HG03565 (cell line): ENCODE measurements around the gene F10.

Experiments
- ATAC-seq: cut with Tn5 transposase; IDR thresholded peaks from one replicate; pipeline ENCODE4 v1.9.1; 2021; ENCODE audit warnings: mild to moderate bottlenecking, moderate library complexity; ENCODE audit not compliant: unreplicated experiment

The F10 gene

DNA sequence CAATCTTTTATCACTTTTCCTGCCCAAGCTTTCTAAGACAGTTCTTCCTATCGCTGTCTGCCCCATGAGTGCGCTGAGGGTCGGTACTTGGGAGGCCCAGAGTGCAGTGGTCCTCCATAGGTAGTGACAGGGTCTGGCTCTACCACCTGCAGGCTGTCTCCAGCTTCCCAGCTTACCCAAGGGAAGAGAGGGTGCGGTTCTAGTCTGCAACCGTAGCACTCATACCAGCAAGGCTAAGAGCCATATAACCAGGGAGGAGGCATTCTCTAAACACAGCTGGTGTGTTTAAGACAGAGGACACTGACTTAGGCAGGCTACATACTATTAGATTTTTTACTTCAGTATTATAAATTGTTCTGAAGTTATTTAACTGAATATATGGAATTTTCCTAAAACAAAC, 44.1 kb downstream of the F10 start:
- no peak for ATAC-seq

DNA sequence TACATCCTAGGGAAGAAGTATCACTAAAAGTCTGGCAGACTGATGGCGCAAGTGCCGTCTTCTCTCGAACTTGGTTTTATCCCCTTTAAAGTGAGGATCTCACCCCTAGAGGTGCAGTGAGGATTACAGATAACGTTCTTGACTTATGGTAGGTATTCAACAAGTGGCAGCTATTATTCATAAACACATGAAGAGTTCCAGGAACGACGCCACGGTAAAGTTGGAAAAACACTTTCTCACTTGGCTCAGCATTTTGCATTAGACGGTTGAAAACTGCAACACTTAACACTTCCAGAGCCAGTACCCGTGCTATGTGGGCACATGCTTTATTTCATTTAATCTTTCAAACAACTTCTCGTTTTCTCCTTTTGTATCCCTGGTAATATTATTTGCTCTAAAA, 44.6 kb downstream of the F10 start:
- ATAC-seq, result no peak

DNA sequence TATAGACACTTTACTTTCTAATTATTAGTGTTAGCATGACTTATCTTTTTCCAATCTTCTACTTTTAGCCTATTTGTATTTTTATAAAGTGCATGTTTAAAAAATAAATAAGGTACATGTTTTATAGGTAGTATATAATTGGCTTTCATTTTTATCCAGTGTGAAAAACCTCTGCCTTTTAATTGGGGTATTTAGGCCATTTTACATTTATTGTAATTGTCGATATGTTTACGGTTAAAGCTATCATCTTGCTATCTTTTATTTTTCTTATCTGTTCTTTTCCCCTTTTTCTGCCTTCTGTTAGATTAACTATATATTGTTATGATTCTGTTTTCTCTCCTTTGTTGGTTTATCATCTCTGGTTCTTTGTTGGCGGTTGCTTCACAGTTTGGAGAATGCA, 45.0 kb downstream of the F10 start:
- ATAC-seq, result no peak

DNA sequence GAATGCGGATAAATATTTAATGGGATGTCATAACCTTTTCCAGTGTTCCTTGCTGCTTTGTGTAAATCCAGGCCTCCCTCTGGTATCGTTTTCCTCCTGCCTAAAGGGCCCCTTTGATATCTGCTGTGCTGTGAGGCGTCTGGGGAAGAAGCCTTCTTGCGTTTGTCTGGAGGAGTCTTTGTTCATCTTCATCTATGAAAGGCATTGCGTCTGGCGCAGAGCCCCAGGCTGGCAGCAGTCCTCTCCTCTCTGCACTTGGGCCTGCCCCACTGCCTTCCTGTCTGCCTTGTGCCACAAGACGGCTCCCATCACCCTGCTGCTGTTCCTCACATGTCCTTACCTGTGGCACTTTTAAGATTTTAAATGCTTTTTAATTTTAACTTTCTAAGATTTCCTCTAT, 45.6 kb downstream of the F10 start:
- ATAC-seq, result no peak

DNA sequence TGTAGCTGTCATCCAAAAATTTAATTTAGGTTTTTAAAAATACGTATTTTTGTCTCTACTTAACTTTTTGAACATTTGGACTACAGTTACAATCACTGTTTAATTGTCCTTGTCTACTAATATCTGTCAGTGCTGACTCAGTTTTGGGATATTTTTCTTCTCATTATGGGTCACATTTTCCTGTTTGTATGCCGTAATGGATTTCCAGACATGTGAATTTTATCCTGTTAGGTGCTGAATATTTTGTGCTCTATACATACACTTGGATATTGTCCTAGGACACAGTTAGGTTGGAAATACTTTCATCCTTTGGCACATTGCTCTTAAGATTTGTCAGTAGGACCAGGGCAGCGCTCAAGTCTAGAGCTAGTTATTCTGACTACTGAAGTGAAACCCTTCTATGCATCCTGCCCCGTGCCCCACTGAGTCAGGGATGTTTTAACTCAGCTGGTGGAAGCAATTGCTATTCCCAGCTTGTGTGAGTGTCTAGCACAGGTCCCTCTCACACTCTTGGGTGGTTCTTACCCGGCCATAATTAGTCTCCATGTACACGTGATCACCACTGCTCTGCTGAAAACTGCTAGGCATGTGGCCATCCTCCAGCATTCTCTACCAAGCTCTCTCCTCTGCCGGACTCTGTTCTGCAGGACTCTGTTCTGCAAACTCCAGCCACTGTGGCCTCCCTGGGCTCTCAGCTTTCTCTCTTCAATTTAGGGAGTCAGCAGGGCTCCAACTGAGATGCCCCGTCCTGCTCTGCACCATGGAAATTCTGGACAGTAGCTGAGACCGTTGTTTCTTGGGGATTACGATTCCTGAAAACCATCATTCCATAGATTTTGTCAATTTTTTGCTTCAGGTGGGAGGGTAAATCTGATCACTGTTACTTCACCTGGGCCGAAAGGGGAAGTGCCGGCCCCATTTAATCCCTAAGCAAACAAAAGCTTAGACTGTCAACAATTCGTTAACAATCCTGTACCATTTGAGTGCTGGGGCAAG, 47.0 kb downstream of the F10 start:
- ATAC-seq, result no peak

DNA sequence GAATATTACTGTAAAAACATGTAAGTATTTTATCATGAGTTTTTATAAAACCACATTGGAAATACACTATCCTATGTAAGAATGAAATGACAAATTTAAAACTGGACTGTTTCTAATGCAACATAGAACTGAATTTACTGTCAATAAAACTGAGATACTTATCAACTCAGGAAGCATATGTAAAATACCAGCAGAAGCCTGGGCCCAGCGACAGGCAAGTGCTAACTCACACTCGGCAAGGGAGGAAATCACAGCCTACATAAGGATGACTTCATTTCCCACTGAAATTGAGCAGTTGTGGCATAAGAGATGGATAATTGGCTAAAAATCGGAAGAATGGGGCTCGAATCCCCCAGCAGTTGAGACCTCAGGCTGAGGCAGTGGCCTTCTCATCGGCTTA, 47.9 kb downstream of the F10 start:
- ATAC-seq, result no peak

DNA sequence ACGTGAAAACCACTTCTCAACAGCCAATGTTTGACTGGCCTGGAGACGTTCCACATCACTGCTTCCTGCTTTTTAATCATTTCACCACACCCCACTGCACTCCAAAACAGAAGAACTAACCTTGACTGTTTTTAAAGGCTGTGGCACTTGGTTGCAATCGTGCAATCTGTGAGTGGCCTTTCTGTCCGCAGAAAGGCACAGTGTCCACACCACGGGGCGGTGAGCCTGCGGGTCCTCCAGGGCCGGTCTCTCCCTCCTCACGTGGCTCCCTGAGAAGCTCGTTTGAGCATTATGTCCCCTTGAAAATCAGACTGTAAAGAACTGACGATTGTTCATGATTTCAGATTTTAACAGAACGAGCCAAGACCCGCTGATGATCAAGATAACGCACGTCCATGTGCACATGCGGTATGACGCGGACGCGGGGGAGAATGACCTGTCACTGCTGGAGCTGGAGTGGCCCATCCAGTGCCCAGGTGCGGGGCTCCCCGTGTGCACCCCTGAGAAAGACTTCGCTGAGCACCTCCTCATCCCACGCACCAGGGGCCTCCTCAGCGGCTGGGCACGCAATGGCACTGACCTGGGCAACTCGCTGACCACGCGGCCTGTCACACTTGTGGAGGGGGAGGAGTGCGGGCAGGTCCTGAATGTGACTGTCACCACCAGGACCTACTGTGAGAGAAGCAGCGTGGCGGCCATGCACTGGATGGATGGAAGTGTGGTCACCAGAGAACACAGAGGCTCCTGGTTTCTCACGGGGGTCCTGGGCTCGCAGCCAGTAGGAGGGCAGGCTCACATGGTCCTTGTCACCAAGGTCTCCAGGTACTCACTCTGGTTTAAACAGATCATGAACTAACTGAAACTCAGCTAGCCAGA, 48.9 kb downstream of the F10 start:
- no peak for ATAC-seq

DNA sequence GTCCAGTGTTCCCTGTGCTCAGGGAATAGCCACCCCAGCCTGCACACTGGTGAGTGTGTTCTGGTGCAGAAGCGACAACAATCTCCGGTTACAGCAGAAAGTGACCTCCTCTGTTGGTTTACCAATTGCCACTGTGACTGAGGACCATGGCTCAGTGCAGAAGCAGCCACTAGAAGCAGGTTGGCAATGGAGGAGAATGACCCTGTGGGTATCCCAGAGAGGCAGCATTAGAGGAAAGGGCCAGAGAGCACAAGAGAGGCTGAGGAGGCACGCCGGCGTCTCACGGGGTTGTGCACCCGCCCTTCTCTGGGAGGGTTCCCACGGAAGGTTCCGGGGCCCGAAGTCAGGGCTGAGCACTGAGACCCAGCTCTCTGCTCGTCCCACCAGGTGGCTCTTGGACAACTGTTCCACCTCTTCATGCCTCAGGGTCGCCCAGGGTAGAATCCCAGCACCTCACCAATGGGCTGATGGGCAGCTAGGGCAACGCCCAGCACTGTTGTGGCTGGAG, 49.9 kb downstream of the F10 start:
- ATAC-seq, result no peak

DNA sequence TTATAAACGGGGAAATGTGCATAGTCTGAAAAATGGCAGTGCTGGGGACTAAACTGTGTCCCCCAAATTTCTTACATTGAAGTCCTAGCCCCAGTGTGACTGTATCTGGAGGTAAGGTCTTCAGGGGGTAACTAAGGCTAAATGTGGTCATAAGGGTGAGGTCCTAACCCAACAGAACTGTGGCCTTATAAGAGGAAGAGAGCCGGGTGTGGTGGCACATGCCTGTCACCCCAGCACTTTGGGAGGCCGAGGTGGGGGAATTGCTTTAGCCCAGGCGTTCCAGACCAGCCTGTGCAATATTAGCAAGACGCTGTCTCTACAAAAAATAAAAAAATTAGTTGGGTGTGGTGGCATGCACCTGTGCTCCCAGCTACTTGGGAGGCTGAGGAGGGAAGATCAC, 53.7 kb downstream of the F10 start:
- ATAC-seq, result no peak

DNA sequence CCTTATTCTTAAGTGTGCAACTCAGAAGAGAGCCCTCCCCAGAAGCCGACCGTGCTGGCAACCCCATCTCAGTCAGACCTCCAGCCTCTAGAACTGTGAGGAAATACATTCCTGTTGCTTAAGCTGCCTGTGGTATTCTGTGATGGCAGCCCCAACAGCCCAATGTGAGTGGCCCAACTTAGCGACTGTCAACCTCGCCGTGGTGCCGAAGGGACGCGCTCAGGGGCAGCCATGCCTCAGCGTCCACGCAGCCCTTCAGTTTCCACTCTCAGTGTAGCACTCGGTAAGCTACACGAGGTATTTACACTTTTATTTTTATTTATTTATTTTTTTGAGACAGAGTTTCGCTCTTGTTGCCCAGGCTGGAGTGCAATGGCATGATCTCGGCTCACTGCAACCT, 54.2 kb downstream of the F10 start:
- ATAC-seq, result no peak

DNA sequence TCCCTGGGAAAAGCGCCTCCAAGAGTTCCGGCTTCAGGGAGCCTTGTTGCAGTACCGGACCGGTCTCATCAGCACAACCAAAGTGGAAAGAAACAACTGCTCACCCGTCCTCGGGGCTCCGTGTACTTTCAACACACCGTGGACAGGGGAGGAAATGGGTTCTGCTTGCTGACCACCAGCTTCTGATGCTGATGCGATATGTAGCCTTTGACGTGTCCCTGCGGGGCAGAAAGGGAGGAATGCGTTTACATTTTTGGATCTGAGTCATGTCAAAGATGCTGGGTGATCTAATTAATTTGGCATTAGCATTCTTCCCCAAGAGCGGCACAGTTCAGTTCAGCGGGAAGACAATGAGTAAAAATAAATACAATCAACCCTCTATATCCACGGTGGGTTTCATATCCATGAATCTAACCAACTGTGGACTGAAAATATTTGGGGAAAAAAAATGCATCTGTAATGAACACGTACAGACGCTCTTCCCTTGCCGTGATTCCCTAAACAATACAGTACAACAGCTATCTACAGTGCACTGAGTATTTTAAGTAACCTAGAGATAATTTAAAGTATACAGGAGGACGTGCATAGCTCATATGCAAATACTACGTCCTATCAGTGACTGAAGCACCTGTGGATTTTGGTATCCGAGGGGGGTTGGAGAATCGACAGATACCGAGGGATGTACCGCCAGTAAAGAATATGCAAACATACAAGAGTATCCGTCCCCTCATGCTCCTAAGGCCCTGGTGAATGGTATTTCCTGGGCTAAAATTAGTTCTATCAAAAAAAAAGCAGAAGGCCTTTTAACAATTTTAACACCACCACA, 55.7 kb downstream of the F10 start:
- ATAC-seq, result no peak

DNA sequence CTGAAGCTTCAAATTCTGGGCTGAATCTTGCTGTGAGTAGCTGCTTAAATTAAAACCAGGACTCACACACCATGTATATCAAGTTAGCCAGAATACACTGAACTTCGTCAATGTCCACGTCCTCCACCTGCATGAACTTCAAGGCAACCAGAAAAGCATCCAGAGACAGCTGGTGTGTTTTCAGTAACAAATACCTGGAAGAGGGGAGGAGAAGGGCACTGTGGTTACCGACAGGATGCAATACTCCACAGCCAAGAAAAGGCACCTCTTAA, 56.2 kb downstream of the F10 start:
- ATAC-seq, result no peak

DNA sequence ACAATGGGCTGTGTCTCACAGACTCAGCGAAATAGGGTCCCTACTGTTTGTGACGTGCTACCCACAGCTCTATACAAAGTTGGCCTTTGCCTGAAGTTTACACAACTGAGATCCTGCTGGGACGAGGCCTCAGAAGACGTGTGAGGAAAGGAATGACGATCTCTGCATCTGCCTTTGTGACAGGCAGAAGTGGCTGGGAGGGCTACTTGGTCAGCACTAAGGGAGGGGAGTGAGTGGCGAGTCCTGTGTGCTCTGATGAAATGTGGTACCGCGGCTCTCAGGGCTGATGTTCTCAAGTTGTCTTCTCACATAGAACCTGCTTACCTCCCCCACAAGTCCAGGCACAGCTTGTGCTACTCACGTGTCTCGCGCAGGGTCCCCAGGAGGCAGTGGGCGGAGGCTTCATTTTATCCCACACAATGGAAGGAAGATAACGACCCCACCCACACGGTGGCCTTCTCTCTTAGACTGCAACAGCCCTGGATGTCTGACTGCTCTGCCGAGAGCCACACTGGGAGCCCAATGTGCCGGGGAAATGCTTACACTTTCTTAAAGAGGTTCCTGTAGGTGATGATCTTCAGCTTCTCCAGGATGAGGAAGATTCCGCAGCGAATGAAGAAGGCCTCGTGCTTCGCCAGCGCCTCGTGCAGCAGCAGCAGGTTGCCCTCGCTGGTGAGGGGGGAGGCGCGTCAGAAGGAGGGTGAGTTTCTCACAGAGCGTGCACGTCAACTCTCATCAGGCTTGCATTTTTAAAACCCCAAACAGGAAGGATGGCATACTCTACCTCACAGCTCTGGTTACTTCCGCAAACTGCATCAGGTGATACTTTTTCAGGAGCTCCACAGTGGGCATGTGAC, 57.0 kb downstream of the F10 start:
- no peak for ATAC-seq

DNA sequence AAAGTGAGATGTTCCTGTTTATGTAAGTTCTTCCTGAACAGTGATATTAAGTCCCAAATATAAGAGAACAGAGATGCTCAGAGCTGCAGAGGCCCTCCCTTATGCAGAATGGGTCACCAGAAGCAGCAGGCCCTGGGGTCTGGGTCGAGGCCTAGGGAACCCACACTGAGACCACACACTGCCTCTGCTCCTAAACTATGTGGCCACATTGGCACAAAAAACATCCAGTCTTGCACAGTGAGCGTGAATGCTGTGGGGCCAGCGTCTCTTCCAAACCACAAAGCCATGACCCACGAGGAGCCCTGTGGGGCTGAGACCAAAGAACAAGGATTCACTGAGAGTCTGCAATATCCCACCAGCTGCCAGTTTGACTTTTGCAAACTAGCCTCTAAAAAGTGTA, 59.4 kb downstream of the F10 start:
- no peak for ATAC-seq

DNA sequence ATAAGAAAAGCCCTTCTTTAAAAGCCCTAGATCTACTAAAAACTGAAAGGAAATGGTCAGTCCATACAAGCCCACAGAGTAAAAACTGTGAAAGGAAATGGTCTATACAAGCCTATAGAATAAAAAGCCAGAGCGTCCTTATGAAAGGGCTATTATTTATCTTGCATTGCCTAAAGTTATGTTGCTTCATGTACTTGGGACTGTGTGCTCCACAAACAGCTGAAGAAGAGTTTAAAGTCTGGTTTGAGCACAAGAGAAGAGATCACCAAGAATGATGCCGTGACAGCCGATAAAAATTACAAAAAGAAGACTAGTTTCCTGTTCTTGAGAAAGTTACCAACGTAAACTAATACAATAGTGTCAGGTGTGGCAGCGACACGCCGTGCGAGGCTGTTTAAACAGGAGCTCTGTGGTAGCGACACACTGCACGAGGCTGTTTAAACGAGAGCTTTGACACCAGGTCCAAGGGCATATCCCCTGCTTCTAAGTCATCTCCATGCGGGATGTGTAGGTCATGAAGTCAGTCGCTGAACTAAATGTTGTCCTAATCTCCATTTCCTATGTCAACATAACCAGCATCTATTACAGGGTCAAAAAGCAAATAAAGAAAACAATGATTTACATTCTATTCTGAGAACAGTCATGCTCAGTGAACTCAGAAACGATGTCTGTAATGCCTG, 61.0 kb downstream of the F10 start:
- ATAC-seq, result no peak

DNA sequence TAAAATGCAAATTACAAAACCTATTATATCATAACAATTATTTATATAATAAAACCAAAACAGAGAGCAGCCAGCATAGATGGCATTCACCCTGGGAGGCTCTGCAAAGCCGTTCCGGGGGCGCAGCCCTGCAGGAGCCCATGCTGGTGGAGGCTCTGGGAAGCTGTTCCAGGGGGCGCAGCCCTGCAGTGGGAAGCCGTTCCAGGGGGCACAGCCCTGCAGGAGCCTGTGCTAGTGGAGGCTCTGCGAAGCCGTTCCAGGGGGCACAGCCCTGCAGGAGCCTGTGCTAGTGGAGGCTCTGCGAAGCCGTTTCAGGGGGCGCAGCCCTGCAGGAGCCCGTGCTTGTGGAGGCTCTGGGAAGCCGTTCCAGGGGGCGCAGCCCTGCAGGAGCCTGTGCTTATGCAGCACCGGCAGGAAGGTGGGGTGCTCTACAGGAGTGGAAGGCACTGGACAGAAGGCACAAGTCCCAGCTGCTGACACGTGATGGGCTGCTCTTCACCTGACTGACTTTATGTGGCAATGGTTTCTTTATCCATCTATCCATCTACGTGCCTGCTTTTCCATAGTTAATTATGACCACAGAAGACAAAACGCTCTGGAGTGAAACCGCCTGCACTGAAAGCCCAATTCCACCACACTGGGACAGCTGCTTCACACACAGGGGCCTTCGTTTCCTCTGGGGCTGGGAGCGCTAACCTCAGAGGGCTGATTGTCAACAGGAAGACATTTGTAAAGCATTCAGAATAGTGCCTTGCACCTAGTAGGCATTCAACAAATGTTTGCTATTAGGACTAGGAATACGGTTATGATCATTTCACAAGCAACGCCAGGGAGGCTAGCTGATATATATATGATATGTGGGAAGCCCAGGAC, 62.2 kb downstream of the F10 start:
- ATAC-seq, result no peak

DNA sequence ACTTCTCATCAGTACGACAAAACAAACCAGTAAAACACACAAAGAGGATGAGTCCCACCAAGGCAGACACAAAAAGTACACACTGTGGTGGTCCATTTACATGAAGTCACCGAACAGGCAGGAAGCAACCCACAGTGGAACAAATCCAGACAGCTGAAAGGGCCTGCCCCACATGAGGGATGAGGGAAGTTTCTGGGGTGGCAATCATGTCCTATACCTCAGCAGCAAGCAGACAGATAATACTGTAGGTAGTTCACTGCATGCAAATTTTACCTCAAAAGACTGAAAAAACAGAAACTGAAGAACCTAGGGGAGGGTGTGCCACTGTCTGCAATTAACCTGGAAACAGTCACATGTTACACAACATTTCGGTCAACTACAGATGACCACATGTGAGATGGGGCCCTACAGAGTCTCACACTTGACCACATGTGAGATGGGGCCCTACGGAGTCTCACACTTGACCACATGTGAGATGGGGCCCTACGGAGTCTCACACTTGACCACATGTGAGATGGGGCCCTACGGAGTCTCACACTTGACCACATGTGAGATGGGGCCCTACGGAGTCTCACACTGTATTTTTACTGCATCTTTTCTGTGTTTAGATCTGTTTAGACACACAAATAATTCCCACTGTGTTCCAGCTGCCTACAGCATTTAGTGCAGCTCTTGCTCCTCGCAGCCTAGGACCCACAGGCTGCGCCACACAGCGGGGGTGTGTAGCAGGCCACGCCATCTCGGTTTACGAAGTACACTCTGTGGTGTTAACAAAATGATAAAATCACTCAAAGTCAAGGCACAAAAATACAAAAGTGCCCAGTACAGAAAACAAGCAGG, 63.7 kb downstream of the F10 start:
- peak; percentile 80 for ATAC-seq

DNA sequence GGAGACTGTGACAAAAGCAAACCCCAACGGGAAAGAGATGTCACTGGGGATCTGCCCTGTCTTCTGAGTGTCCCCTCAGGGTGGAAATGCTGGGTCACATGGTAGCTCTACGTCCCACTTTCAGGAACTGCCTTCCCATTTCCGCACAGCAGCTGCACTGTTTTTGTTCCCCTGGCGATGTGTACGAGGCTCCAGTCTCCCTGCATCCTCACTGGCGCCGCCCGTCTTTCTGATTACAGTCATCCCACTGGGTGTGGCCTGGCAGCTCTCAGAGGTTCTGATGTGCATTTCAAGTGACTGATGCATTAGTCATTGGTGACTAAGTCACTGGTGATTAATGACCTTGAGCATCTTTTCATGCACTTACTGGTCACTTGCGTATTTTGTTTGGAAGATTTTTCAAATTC, 64.7 kb downstream of the F10 start:
- ATAC-seq, result no peak
